WTC11 (cell line): ENCODE data around the gene BICRA.
"Not testable (repeated sequence)": the region's sequence is repeated elsewhere in the genome, so short reads cannot be mapped to it uniquely, and the experiment has no call there.

Experiments
- CTCF ChIP-seq: fragments of 200-600 bp; IDR thresholded peaks from 2 replicates; pipeline ENCODE4 v1.8.0; 2022; ENCODE audit warnings: antibody characterized with exemption
- TF ChIP-seq, protein P1 (sequence below): sonication (generic); formaldehyde crosslinking; IDR thresholded peaks from 2 replicates; pipeline ENCODE4 v1.8.1; 2023; ENCODE audit warnings: mild to moderate bottlenecking, missing genetic modification reagents, moderate library complexity
- TF ChIP-seq, protein P2 (sequence below): sonication (generic); formaldehyde crosslinking; IDR thresholded peaks from 2 replicates; pipeline ENCODE4 v1.8.0; 2023; ENCODE audit warnings: missing genetic modification reagents

DNA sequence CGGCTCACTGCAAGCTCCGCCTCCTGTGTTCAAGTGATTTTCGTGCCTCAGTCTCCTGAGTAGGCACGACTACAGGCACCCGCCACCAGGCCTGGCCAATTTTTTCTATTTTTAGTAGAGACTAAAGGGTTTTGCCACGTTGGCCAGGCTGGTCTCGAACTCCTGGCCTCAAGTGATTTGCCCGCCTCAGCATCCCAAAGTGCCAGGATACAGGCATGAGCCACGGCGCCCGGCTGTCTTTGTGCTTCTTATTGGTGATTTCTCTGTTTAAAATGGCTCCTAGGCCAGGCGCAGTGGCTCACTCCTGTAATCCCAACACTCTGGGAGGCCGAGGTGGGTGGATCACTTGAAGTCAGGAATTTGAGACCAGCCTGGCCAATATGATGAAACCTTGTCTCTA, 59.6 kb downstream of the BICRA start:
- TF ChIP-seq, protein P1, sequence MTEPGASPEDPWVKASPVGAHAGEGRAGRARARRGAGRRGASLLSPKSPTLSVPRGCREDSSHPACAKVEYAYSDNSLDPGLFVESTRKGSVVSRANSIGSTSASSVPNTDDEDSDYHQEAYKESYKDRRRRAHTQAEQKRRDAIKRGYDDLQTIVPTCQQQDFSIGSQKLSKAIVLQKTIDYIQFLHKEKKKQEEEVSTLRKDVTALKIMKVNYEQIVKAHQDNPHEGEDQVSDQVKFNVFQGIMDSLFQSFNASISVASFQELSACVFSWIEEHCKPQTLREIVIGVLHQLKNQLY (CRISPR knock-in tag), result not testable (repeated sequence)
- not testable (repeated sequence) for TF ChIP-seq CTCF
- TF ChIP-seq, protein P2, sequence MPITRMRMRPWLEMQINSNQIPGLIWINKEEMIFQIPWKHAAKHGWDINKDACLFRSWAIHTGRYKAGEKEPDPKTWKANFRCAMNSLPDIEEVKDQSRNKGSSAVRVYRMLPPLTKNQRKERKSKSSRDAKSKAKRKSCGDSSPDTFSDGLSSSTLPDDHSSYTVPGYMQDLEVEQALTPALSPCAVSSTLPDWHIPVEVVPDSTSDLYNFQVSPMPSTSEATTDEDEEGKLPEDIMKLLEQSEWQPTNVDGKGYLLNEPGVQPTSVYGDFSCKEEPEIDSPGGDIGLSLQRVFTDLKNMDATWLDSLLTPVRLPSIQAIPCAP (CRISPR knock-in tag), result not testable (repeated sequence)
